Upper lobe of left lung (tissue), 6 donors: Measurements from ENCODE around the gene KANSL2. TPM values are rescaled to one million over a fixed set of nuclear protein-coding genes. Genes with fewer than 3 reads are reported as not detected.

Experiments used
- ATAC-seq, 2 donors: fragments of 200-7000 bp; cut with Tn5 transposase; one replicate each; pipeline ENCODE4 v1.9.1; 2022; ENCODE audit warnings: mild to moderate bottlenecking in 2 of 2, moderate library complexity in 2 of 2; ENCODE audit not compliant: low FRiP score in 2 of 2
- DNase-seq, 2 donors: peaks; one replicate each; pipeline ENCODE4 v3.0.0-alpha.2; 2019 to 2020
- H3K27ac ChIP-seq, 4 donors: fragments of 200-600 bp; sonication (generic); one replicate each; pipeline ENCODE4 v1.5.1; 2016 to 2019
- H3K27me3 ChIP-seq, 4 donors: fragments of 200-600 bp; sonication (generic); one replicate each; pipeline ENCODE4 v1.5.1; 2017 to 2019
- H3K36me3 ChIP-seq, 4 donors: fragments of 200-600 bp; sonication (generic); one replicate each; pipeline ENCODE4 v1.5.1; 2016 to 2019
- H3K4me1 ChIP-seq, 4 donors: fragments of 200-600 bp; sonication (generic); one replicate each; pipeline ENCODE4 v1.5.1; 2018 to 2019
- H3K4me3 ChIP-seq, 4 donors: fragments of 200-600 bp; sonication (generic); one replicate each; pipeline ENCODE4 v1.5.1; 2017 to 2019; ENCODE audit warnings: mild to moderate bottlenecking in 2 of 4, moderate library complexity in 1 of 4
- H3K9me3 ChIP-seq, 4 donors: fragments of 200-600 bp; sonication (generic); one replicate each; pipeline ENCODE4 v1.5.1; 2018 to 2019
- EP300 ChIP-seq, 4 donors: sonication (generic); formaldehyde crosslinking; IDR thresholded peaks; one replicate each; pipeline ENCODE4 v1.5.1; 2017; ENCODE audit warnings: antibody characterized with exemption in 4 of 4, control low read depth in 2 of 4
- POLR2A ChIP-seq, 4 donors: fragments of 450-650 bp; IDR thresholded peaks; one replicate each; pipeline ENCODE4 v1.5.1; 2016 to 2017; ENCODE audit warnings: antibody characterized with exemption in 4 of 4, mild to moderate bottlenecking in 2 of 4
- POLR2AphosphoS5 ChIP-seq, 2 donors: sonication (generic); formaldehyde crosslinking; IDR thresholded peaks; one replicate each; pipeline ENCODE4 v1.5.1; 2017; ENCODE audit warnings: antibody characterized with exemption in 2 of 2
- WGBS, 2 donors: methylation state at CpG; one replicate each; pipeline ENCODE4 v1.1.5; 2017 to 2018; 5-methylcytosine and 5-hydroxymethylcytosine counted together
- total RNA-seq, 6 donors: library from RNA; depleted of rRNA in 4 of 6; stranded (reverse); fragments of >200 nt in 4 of 6; gene quantifications; one replicate each; pipeline versions ENCODE4 v1.1.0 to v1.2.1, GENCODE V29; 2016 to 2021
- TF ChIP-seq, protein P1 (sequence below), 6 experiments: fragments of 450-650 bp in 4 of 6; fragments of 200-600 bp in 2 of 6; sonication (generic) in 2 of 6; IDR thresholded peaks; one replicate each; pipeline ENCODE4 v1.5.1; 2016 to 2019; ENCODE audit warnings: antibody characterized with exemption in 6 of 6
- donor health status: DM: no; HTN: no; CAD: no; lungs with moderate emphysema.
- donor health status: DM: no; HTN: yes; CAD: no; lungs with severe emphysema.

Gene KANSL2
- total RNA-seq, 6 donors from 2014 or later, result 13.2 to 60.5 (median 26.3) TPM

GRCh38 chr12:48695859-48696258, 13.8 kb upstream of the KANSL2 start:
- Histone ChIP-seq H3K27ac (no peak overlapping the region), H3K9me3 (no peaks in the 10 kb centered on the region), H3K4me1 (peaks cover 3 to 13% (median 12%) of the 10 kb centered on the region in 4 donors), H3K27me3 (no peaks in the 10 kb centered on the region), H3K36me3 (peaks cover 31 to 94% (median 55%) of the 10 kb centered on the region in 4 donors), H3K4me3 (no peak overlapping the region)
- WGBS, 2 donors, result 94% methylated on average over 2 of the region's 2 CpGs
- TF ChIP-seq, protein P1, sequence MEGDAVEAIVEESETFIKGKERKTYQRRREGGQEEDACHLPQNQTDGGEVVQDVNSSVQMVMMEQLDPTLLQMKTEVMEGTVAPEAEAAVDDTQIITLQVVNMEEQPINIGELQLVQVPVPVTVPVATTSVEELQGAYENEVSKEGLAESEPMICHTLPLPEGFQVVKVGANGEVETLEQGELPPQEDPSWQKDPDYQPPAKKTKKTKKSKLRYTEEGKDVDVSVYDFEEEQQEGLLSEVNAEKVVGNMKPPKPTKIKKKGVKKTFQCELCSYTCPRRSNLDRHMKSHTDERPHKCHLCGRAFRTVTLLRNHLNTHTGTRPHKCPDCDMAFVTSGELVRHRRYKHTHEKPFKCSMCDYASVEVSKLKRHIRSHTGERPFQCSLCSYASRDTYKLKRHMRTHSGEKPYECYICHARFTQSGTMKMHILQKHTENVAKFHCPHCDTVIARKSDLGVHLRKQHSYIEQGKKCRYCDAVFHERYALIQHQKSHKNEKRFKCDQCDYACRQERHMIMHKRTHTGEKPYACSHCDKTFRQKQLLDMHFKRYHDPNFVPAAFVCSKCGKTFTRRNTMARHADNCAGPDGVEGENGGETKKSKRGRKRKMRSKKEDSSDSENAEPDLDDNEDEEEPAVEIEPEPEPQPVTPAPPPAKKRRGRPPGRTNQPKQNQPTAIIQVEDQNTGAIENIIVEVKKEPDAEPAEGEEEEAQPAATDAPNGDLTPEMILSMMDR (IDR thresholded peaks at IDR 0.05), result no peak
- TF ChIP-seq POLR2A (IDR thresholded peaks at IDR 0.05) (no peak), POLR2AphosphoS5 (IDR thresholded peaks at IDR 0.05) (no peak), EP300 (IDR thresholded peaks at IDR 0.05) (no peak)
- no peak for DNase-seq
- no peak for ATAC-seq

DNA sequence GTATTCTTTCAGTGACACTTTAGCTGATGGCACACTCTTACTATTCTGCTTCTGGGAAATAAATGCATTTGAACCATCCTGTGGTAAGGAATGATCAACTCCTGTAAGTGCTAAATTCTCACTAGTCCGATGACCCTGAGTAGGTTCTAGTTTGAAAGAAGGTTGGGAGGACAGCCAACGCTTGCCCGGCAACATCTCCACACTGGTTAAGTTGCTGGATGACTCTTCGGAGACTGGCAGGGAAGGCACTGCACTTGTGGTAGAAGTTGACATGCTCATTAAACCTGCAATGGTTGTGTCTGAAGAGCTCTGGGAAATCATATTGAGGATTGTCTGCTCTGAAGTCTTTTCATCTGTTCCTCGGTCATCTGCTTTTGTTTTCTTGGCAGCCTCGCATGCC, 12.0 kb upstream of the KANSL2 start:
- Histone ChIP-seq H3K4me3 (no peak overlapping the region), H3K27me3 (no peaks in the 10 kb centered on the region), H3K27ac (no peak overlapping the region), H3K36me3 (peaks cover 31 to 89% (median 50%) of the 10 kb centered on the region in 4 donors), H3K9me3 (no peaks in the 10 kb centered on the region), H3K4me1 (peaks cover 3 to 22% (median 18%) of the 10 kb centered on the region in 4 donors)
- DNase-seq (no peak), ATAC-seq (no peak)
- 94 to 97% methylated on average over 6 of the region's 6 CpGs for WGBS, 2 donors
- TF ChIP-seq EP300 (IDR thresholded peaks at IDR 0.05) (no peak), POLR2AphosphoS5 (IDR thresholded peaks at IDR 0.05) (no peak), POLR2A (IDR thresholded peaks at IDR 0.05) (no peak)
- TF ChIP-seq, protein P1 (IDR thresholded peaks at IDR 0.05), result no peak

DNA sequence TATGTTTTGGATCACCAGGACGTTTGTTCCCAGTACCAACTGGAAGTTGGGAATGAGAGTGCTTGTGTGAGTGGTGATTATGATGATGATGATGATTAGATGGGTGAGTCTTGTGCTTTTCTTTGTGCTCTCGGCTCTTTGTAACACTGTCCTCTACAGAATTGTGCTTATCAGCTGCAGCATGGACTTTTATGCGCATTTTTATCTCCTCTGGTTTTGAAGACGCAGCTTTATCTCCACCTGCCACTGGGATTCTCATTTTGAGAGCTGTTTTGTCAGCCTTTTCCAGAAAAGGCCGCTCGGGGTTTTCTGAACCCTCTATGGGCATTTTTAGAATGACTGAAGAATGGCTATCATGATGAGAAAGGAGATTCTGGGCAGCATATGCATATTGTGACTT, 11.5 kb upstream of the KANSL2 start:
- H3K27me3 ChIP-seq, result no peaks in the 10 kb centered on the region
- no peaks in the 10 kb centered on the region for H3K9me3 ChIP-seq
- H3K27ac ChIP-seq, result no peak overlapping the region
- TF ChIP-seq, protein P1 (IDR thresholded peaks at IDR 0.05), result no peak
- no peak for TF ChIP-seq POLR2AphosphoS5 (IDR thresholded peaks at IDR 0.05)
- TF ChIP-seq POLR2A (IDR thresholded peaks at IDR 0.05), result no peak
- no peak for TF ChIP-seq EP300 (IDR thresholded peaks at IDR 0.05)
- peaks cover 3 to 22% (median 18%) of the 10 kb centered on the region in 4 donors for H3K4me1 ChIP-seq
- DNase-seq (no peak), ATAC-seq (no peak)
- 95 to 99% methylated on average over 6 of the region's 6 CpGs for WGBS, 2 donors
- no peak overlapping the region for H3K4me3 ChIP-seq
- H3K36me3 ChIP-seq, result peaks cover 30 to 88% (median 47%) of the 10 kb centered on the region in 4 donors

GRCh38 chr12:48691826-48692487, 9.9 kb upstream of the KANSL2 start:
- Histone ChIP-seq H3K9me3 (no peaks in the 10 kb centered on the region), H3K36me3 (peaks cover 26 to 83% (median 41%) of the 10 kb centered on the region in 4 donors)

More at GRCh38 chr12:48691826-48692487, 9.9 kb upstream of the KANSL2 start:
- H3K27ac ChIP-seq, result no peak overlapping the region
- H3K4me1 ChIP-seq, result peaks cover 3 to 22% (median 18%) of the 10 kb centered on the region in 4 donors
- TF ChIP-seq EP300 (IDR thresholded peaks at IDR 0.05) (no peak), POLR2A (IDR thresholded peaks at IDR 0.05) (no peak), POLR2AphosphoS5 (IDR thresholded peaks at IDR 0.05) (no peak)
- TF ChIP-seq, protein P1 (IDR thresholded peaks at IDR 0.05), result no peak
- WGBS, 2 donors, result 57 to 61% methylated on average over 2 of the region's 2 CpGs
- ATAC-seq (no peak), DNase-seq (no peak)
- no peak overlapping the region for H3K4me3 ChIP-seq
- H3K27me3 ChIP-seq, result no peaks in the 10 kb centered on the region
